GOT3 (cell line): ENCODE data around the gene DNAI2.
"Not testable (repeated sequence)": the region's sequence is repeated elsewhere in the genome, so short reads cannot be mapped to it uniquely, and the experiment has no call there.

Experiments
- DNase-seq: peaks from one replicate; lab custom pipeline; 2025; ENCODE audit warnings: mixed read lengths; lab: John Stamatoyannopoulos, UW

DNAI2 gene

GRCh38 chr17:74276051-74276476 is 2.0 kb downstream of the DNAI2 start:
- no peak for DNase-seq

- DNase-seq: no peak
These were observed 2.5 kb downstream of the DNAI2 start for GRCh38 chr17:74276541-74277009.

DNA sequence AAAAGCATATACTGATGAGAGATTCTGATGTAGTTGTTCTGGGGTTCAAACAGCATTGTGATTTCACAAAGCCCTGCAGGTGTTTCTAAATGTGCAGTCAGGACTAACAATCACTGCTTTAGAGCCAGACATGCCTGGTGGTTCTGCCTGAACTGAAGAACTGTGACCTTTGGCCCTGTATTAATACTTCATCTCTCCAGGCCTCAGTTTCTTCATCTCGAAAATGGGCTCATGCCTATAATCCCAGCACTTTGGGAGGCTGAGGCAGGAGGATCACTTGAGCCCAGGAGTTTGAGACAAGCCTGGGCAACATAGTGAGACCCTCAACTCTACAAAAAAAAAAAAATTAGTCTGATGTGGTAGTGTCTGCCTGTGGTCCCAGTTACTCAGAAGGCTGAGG is 3.9 kb downstream of the DNAI2 start:
- no peak for DNase-seq

DNA sequence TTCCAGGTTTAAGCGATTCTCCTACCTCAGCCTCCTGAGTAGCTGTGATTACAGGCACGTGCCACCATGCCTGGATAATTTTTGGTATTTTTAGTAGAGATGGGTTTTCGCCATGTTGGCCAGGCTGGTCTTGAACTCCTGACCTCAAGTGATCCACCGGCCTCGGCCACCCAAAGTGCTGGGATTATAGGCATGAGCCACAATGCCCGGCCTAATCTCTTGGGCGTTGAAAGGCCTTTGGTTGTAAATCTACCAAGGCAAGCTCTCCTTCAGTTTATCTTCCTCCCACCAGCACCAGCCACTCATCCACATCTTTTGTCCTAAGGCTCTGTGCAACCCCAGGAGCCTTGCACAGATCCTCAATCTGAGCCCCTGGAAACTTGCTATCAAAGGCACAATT is 5.6 kb downstream of the DNAI2 start:
- DNase-seq: not testable (repeated sequence)

- no peak for DNase-seq
These were observed 6.1 kb downstream of the DNAI2 start for GRCh38 chr17:74280093-74280513.

- no peak for DNase-seq
These were observed 7.8 kb downstream of the DNAI2 start for GRCh38 chr17:74281799-74282198.

- DNase-seq: not testable (repeated sequence)
These were observed 8.2 kb downstream of the DNAI2 start for GRCh38 chr17:74282274-74282586.

DNA sequence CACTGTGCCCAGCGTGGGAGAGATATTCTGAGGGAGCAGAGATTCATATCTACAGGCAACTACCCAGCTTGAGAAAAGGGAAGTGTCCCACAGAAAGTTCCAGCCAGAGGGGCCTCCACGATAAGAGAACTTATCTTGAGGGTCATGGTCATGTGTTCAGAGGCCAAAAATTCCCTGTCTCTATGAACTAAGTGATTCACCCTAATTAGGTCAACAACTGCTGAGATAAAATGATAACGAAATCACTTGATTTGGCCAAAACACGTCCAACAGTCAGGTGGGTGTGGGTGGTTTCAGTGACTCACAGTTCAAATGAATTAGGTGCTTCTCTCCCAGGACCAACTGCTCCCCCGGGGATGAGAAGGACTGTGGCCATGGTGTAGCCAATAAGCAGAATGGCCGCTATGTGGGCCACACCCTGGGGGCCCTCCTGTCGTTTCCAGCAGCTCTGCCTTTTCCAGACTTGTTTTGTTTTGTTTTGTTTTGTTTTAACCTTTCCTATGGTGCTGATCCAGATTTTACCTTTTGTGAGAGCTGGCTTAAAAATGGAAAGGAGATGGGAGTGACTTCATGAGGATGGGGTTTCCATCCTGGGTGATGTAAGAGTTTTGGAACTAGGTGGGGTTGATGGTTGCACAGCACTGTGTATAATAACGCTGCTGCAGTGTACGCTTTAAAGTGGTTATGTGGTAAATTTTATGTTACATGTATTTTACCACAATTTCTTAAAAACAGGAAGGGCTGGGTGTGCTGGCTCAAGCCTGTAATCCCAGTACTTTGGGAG is 8.7 kb downstream of the DNAI2 start:
- no peak for DNase-seq

GRCh38 chr17:74283371-74283673 is 9.3 kb downstream of the DNAI2 start:
- no peak for DNase-seq

DNA sequence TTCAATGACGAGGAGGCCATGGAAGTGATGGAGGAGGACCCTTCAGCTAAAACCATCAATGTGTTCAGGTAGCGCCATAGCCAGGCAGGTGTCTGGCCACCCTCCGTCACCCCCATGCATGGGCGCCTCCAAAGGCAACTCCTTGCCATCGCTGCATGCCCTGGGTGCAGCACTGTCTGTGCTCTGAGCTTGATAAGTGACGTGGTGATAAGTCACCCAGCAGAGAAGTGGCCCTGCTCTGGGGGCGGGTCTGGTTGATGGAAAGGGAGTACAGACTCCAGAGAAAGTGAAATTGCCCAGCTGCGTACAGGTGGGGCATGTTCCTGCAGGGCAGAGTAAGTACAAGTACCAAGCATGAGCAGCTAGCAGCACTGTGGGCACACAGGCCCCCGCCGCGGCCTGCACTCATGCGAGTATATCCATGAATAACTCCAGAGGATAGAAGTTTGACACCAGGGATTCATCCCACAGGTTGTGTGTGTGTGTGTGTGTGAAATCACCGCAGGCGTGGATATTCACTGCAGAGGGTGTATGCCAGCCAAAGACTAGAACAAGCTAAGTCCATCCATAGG is 13.1 kb downstream of the DNAI2 start:
- no peak for DNase-seq

DNA sequence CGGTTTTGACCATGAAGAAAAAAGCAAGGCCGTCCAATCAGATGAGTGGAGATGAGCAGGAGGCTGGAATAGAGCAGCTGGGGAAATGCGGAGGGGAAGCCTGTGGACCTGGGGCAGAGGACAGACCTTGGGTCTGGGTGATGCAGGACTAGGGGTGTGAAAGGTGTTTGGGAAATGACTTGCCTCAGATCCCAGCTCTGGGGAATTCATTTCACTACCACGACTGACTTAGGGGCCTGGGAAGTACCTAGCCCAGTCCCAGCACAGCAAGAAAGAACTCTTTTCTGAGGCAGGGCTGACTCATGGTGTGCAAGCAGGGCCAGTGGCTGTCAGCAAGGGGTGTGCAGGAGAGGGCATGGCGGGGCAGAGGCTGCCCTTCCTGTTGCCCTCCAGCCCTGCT is 14.8 kb downstream of the DNAI2 start:
- DNase-seq: no peak

GRCh38 chr17:74289688-74290087 is 15.7 kb downstream of the DNAI2 start:
- DNase-seq: no peak

DNA sequence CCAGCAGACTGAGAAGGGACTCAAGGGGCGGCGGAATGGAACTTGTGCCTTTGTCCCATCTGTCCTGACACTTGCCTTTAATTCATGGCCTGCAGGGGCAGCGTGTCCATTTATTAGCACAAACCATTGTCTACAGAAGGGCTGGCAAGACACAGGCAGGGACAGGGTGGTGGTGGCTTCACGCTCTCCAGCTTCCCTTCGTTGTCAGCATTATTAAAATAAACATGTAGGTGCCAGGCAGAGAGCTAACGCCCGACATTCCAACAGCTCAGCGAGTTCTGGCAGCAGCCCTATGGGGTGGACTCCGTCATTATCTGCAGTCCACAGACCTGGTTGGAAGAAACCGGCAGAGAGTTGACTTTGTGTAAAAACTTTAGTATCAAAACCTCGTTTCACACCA is 16.3 kb downstream of the DNAI2 start:
- no peak for DNase-seq

GRCh38 chr17:74292495-74292894 is 18.5 kb downstream of the DNAI2 start:
- no peak for DNase-seq

DNA sequence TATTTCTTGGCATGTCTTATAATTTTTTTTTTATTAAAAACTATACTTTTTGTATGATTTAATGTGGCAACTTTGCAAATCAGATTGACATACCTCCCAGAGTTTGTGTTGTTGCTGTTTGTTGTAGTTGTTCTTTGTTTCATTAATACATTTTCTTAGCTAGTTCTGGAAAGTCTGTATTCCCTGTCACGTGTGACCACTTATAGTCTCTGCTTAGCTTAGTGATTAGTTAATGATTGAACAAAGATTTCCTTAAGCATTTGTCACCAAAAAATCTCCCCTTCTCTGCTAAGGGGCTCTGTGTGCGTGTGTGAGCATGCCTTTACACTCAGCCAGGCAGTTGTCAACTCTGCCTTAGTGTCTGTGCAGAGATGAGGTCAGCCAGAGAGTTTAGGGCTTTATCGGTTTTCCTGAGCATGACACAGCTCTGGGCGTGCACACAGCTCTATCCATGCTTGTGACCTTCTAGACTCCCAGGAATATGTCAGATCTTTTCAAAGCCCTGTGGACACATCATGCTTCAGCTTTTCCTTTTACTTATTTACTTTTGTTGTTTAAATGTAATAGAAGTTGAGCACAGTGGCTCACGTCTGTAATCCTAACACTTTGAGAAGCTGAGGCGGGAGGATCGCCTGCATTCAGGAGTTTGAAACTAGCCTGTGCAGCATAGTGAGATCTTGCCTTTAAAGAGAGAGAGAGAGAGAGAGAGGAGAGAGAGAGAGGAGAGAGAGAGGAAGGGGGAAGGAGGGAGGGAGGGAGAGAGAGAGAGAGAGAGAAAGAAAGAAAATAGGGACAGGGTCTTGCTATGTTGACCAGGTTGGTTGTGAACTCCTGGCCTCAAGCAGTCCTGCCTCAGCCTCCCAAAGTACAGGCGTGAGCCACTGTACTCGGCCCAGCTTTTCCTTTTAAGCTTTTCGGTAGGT is 21.9 kb downstream of the DNAI2 start:
- no peak for DNase-seq

- DNase-seq: no peak
These were observed 22.5 kb downstream of the DNAI2 start for GRCh38 chr17:74296548-74296936.

DNA sequence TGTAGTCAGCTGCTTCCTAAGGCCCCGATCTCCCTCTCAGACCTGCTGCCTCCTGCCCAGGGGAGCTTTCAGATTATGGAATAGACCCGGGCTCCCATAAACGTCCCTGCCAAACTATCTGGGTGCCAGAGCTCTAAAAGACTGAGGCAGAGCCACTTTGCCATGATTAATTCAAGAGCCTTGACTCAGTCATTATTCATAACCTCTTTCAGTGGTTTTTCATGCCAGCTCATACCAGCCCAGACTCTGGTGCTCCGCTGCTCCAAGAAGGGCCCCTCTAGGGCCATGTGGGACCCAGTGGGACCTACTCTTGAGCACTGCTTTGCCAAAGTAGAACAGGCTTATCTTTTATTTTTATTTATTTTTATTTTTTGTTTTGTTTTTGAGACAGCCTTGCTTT is 23.9 kb downstream of the DNAI2 start:
- DNase-seq: no peak

DNA sequence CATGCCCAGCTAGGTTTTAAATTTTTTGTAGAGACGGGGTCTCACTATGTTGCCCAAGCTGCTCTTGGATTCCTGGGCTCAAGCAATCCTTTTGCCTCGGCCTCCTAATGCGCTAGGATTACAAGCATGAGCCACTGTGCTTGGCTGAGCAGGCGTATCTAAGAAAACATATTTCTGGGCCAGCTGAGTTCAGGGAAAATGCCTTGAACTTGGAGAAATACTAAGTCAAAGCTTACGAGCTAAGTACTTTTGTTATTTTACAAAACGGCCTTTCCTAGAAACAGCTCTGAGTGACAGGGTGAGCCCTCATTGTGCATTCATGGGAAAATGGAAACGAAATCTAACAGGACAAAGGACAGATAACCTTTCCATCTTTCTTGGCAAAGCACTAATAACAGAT is 24.7 kb downstream of the DNAI2 start:
- DNase-seq: no peak

GRCh38 chr17:74299226-74300009 is 25.4 kb downstream of the DNAI2 start:
- no peak for DNase-seq

DNA sequence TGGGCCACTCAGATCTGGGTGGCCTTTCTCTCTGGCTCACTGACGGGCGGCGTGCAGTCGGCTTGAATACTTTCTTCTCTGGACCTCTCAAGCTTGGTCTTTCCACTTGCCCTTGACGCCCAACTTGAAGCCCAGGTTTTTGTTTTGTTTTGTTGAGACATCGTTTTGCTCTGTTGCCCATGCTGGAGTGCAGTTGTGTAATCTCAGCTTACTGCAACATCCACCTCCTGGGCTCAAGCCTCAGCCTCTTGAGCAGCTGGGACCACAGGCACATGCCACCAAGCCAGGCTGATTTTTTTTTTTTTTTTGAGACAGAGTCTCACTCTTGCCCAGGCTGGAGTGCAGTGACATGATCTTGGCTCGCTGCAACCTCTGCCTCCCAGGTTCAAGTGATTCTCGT is 29.3 kb downstream of the DNAI2 start:
- DNase-seq: no peak

- no peak for DNase-seq
These were observed 30.1 kb downstream of the DNAI2 start for GRCh38 chr17:74304184-74304583.
